Body of pancreas (tissue), 4 donors: Measurements from ENCODE around the gene RSRC1. TPM values are rescaled to one million over a fixed set of nuclear protein-coding genes. Genes with fewer than 3 reads are reported as not detected.

Experiments used
- ATAC-seq: fragments of 150-250 bp; one replicate; pipeline ENCODE4 v1.9.1; 2016
- DNase-seq, 4 donors: peaks; one replicate each; pipeline ENCODE4 v3.0.0-alpha.2; 2019
- H3K27ac ChIP-seq, 4 donors: fragments of 200-600 bp; sonication (generic); 1 replicate in 3 of 4; 2 replicates in 1 of 4; pipeline versions ENCODE4 v1.5.1 to v1.6.1; 2016 to 2019; ENCODE audit warnings: mild to moderate bottlenecking in 1 of 4, mixed read lengths in 1 of 4, moderate library complexity in 1 of 4
- H3K27me3 ChIP-seq, 2 donors: fragments of 200-600 bp; sonication (generic); one replicate each; pipeline ENCODE4 v1.6.0; 2016; ENCODE audit warnings: mild to moderate bottlenecking in 1 of 2
- H3K36me3 ChIP-seq, 2 donors: fragments of 200-600 bp; sonication (generic); replicated peaks in 1 of 2; 2 replicates each; pipeline ENCODE4 v1.5.1; 2016; ENCODE audit warnings: low read depth in 2 of 2; ENCODE audit not compliant: insufficient read depth in 1 of 2
- H3K4me1 ChIP-seq: fragments of 200-600 bp; sonication (generic); one replicate; pipeline ENCODE4 v1.6.0; 2016
- H3K4me3 ChIP-seq, 2 donors: fragments of 200-600 bp; sonication (generic); 1 replicate in 1 of 2; 2 replicates in 1 of 2; pipeline ENCODE4 v1.5.1; 2016 to 2019
- H3K9me3 ChIP-seq, 3 donors: fragments of 200-600 bp; sonication (generic); 1 replicate in 2 of 3; 2 replicates in 1 of 3; pipeline ENCODE4 v1.5.1; 2016
- POLR2A ChIP-seq, 3 donors: fragments of 450-650 bp; IDR thresholded peaks; one replicate each; pipeline ENCODE4 v1.6.1; 2016; ENCODE audit warnings: antibody characterized with exemption in 3 of 3, mild to moderate bottlenecking in 2 of 3
- WGBS, 2 donors: methylation state at CpG; one replicate each; pipeline ENCODE4 v1.1.5; 2017; 5-methylcytosine and 5-hydroxymethylcytosine counted together
- intact Hi-C: fragments of 100-400 bp; cut with DNase I; formaldehyde crosslinking; loops from one replicate; pipeline ENCODE4 v1.15.1; 2023
- total RNA-seq, 2 donors: library from RNA; depleted of rRNA; stranded (reverse); fragments of >200 nt; gene quantifications; one replicate each; pipeline ENCODE4 v1.1.0, GENCODE V29; 2016
- TF ChIP-seq, protein P1 (sequence below), 7 experiments: fragments of 450-650 bp in 4 of 7; fragments of 200-600 bp in 3 of 7; sonication (generic) in 3 of 7; IDR thresholded peaks; one replicate each; pipeline ENCODE4 v1.5.1; 2016 to 2019; ENCODE audit warnings: antibody characterized with exemption in 7 of 7

The RSRC1 gene
- total RNA-seq, 2 donors from 2014 or later: 18.5 to 21.5 TPM

DNA sequence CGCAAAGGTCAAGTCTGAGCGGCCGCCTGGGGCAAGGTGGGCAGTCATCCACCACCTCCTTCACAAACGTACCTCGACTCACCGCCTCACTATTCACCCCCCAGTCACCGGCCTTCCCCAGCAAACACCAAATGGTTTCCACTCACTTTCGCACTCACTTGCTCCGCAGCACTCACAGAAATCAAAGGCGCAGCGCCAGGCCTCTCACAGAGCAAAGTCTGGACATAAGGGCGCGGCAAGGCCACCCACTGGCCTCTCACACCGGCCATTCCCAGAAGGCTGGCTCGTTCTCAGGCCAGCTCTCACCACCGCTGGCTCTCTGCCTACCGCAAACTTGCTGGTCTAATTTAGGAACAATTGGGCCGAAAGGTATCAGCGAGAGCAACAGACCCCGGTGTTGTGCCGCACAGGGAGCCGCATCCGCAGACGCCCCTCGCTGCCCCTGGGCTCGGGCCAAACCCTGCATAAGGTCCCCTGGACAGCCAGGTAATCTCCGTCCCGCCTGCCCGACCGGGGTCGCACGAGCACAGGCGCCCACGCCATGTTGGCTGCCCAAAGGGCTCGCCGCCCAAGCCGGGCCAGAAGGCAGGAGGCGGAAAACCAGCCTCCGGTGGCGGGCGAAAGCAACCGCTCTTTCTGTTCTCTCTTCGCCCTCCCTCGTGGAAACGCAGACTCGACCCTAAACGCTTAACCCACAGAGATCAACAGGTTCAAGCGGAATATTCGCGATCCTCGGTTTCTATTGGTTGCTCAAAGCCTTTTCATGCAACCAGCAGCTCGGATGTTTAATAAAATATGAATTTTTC is 6.6 kb upstream of the RSRC1 start:
- DNase-seq: peak in 2 of 4 donors; percentile 31 to 52
- Histone ChIP-seq H3K27ac (no peak overlapping the region), H3K4me1 (peaks cover 35% of the 10 kb centered on the region), H3K4me3 (no peak overlapping the region), H3K27me3 (peaks cover 4 to 72% of the 10 kb centered on the region in 2 donors), H3K36me3 (no peaks in the 10 kb centered on the region), H3K9me3 (no peaks in the 10 kb centered on the region)
- TF ChIP-seq, protein P1, sequence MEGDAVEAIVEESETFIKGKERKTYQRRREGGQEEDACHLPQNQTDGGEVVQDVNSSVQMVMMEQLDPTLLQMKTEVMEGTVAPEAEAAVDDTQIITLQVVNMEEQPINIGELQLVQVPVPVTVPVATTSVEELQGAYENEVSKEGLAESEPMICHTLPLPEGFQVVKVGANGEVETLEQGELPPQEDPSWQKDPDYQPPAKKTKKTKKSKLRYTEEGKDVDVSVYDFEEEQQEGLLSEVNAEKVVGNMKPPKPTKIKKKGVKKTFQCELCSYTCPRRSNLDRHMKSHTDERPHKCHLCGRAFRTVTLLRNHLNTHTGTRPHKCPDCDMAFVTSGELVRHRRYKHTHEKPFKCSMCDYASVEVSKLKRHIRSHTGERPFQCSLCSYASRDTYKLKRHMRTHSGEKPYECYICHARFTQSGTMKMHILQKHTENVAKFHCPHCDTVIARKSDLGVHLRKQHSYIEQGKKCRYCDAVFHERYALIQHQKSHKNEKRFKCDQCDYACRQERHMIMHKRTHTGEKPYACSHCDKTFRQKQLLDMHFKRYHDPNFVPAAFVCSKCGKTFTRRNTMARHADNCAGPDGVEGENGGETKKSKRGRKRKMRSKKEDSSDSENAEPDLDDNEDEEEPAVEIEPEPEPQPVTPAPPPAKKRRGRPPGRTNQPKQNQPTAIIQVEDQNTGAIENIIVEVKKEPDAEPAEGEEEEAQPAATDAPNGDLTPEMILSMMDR (IDR thresholded peaks at IDR 0.05): no peak
- no peak for TF ChIP-seq POLR2A (IDR thresholded peaks at IDR 0.05)
- ATAC-seq: no peak
- intact Hi-C loops: no loop called here
- 5 to 7% methylated on average over 42 to 51 of the region's 52 CpGs for WGBS, 2 donors

DNA sequence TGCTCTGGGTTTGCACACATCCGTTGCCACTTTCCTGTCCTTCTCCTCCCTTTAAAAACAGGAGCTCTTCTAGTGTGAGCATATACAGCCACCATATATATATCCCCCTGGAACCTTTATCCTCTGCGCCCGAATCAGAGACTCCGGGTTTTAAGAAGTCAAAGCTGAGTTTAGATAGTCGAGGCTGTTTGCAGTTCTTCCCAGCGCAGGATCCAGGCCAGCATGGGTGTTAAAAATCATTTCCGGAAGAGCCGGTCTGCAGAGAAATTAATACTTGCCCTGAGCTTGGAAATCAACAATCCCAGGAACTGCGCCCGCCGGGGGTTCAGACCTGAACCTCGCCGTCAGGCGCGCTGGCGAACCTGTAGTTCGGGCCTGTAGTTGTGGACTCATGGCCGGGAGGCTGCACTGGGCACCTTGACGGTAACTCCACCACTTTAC is 6.0 kb upstream of the RSRC1 start:
- no peaks in the 10 kb centered on the region for H3K36me3 ChIP-seq
- TF ChIP-seq POLR2A (IDR thresholded peaks at IDR 0.05): no peak
- TF ChIP-seq, protein P1 (IDR thresholded peaks at IDR 0.05): no peak
- intact Hi-C loops: no loop called here
- peaks cover 33% of the 10 kb centered on the region for H3K4me1 ChIP-seq
- no peak for DNase-seq
- WGBS, 2 donors: 15 to 20% methylated on average over 13 to 19 of the region's 19 CpGs
- H3K27me3 ChIP-seq: peaks cover 4 to 67% of the 10 kb centered on the region in 2 donors
- ATAC-seq: no peak
- no peak overlapping the region for H3K27ac ChIP-seq
- no peaks in the 10 kb centered on the region for H3K9me3 ChIP-seq
- no peak overlapping the region for H3K4me3 ChIP-seq

DNA sequence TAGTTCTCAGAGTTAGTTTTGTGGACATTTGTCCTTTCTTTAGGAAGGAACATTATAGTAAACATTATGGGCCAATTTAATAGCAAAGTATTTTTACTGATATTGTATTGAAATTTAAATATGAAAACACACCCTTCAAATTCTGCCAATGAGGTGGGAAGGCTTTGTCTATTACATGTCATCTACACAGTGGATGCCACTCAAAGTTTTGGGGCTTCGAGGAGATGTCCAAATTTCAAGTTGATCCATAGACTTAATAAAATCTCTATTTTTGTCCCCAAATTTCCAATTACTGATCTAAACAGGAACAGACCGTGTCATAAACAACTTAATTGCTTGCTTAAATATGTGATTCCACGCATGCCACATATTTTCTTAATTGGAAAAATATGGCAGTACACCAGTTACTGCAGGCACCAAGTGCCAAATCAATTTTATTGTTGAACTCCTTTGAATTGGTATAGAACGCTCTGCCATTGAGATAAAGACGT is 5.4 kb upstream of the RSRC1 start:
- no peak for TF ChIP-seq POLR2A (IDR thresholded peaks at IDR 0.05)
- TF ChIP-seq, protein P1 (IDR thresholded peaks at IDR 0.05): no peak
- WGBS, 2 donors: 27 to 36% methylated on average over 5 of the region's 5 CpGs
- intact Hi-C loops: no loop called here
- Histone ChIP-seq H3K27ac (no peak overlapping the region), H3K9me3 (no peaks in the 10 kb centered on the region), H3K4me1 (peaks cover 33% of the 10 kb centered on the region), H3K4me3 (no peak overlapping the region), H3K36me3 (no peaks in the 10 kb centered on the region), H3K27me3 (peaks cover 4 to 67% of the 10 kb centered on the region in 2 donors)
- ATAC-seq: no peak
- DNase-seq: no peak

DNA sequence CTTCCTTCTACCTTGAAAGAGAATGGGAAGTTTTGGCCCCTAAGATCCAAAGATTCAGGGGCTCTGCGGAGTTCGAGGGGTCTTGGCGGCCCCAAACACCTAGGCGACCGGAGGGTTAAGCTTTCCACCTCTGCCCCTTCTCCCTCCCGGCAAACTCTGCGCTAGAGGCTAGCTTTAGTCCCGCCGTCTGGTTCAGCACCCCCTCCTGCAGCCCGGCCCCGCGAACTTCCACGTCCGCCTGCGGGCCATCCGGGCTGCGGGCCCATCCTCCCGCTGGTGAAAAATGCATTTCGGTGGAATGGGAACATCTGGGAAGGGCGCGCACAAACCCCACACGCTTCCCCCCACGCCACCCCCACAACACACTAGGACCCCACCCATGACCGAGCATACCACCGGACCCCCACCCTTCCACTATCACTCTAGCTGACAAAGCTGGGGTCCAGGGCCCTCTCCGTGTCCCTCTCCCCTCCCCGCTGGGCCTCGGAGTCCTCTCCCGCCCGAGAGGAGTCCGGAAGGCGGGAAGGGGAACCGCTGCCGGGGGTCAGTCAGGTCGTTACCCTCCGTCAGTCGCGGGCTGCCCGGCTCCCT is 4.7 kb upstream of the RSRC1 start:
- no peak overlapping the region for H3K27ac ChIP-seq
- intact Hi-C loops: no loop called here
- H3K27me3 ChIP-seq: peaks cover 4 to 67% of the 10 kb centered on the region in 2 donors
- WGBS, 2 donors: 3 to 5% methylated on average over 19 to 39 of the region's 39 CpGs
- no peaks in the 10 kb centered on the region for H3K36me3 ChIP-seq
- no peaks in the 10 kb centered on the region for H3K9me3 ChIP-seq
- DNase-seq: peak in 1 of 4 donors; percentile 14
- no peak for ATAC-seq
- peaks cover 33% of the 10 kb centered on the region for H3K4me1 ChIP-seq
- peak overlapping the region in 1 of 2 donors; percentile 16 for H3K4me3 ChIP-seq
- TF ChIP-seq POLR2A (IDR thresholded peaks at IDR 0.05): no peak
- TF ChIP-seq, protein P1 (IDR thresholded peaks at IDR 0.05): no peak
